NCI-H345 treated with DMSO at 0.1 percent for 48 hours (cell line): Measurements from ENCODE around the gene GALM.
A peak's percentile ranks its signal among the peaks of the same experiment; 100 is the strongest.
"Not testable (repeated sequence)": the region's sequence is repeated elsewhere in the genome, so short reads cannot be mapped to it uniquely, and the experiment has no call there.

Source experiments
- DNase-seq: peaks from one replicate; lab custom pipeline; 2025; ENCODE audit not compliant: unreplicated experiment; lab: John Stamatoyannopoulos, UW

The GALM gene

DNA sequence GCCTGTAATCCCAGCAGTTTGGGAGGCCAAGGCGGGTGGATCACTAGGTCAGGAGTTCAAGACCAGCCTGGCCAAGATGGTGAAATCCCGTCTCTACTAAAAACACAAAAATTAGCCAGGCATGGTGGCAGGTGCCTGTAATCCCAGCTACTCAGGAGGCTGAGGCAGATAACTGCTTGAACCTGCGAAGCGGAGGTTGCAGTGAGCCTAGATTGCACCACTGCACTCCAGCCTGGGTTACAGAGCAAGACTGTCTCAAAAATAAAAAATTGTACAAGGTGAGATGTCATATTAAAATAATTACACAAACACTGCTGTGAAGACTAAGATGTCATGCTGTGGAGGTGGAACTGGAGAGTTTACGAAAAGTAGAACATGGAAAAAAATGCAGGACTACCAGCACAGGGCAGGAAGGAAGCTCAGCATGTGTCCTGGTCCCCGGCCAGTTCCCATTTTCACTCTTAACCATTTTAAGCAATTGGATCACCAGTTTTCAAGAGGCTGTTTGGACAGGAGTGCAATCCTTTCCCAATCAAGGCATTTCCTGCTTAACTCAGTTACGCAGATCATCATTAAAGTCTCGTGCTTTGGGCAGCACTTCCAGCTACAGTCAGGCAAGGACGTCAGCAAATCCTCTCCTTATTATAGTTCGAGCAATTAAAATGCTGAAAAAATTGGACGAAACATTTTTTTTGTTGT, 71.2 kb downstream of the GALM start:
- not testable (repeated sequence) for DNase-seq

DNA sequence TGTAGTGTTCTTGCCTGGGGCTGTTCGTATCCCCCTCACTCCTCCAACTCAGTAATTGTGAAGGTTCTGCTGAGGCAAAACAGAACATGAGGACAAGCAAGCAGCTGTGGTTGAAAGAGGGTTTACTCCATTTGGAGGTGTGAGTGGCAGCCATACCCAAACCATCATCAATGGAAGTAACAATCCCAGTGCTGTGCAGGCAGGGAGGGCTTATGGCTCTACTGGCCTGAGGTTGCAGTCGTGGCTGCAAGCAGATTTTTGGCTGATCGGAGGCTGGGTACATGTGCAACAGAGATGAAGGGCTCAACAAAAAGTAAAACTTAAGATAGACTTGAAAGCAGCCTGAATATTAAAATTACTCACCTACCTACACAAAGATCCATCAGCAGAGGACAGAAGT, 72.0 kb downstream of the GALM start:
- no peak for DNase-seq

- no peak for DNase-seq
These were observed 73.6 kb downstream of the GALM start for GRCh38 chr2:38739524-38739923.

- peak; percentile 26 for DNase-seq
These were observed 75.2 kb downstream of the GALM start for GRCh38 chr2:38740851-38741731.

GRCh38 chr2:38742797-38743559, 77.1 kb downstream of the GALM start:
- DNase-seq = no peak

DNA sequence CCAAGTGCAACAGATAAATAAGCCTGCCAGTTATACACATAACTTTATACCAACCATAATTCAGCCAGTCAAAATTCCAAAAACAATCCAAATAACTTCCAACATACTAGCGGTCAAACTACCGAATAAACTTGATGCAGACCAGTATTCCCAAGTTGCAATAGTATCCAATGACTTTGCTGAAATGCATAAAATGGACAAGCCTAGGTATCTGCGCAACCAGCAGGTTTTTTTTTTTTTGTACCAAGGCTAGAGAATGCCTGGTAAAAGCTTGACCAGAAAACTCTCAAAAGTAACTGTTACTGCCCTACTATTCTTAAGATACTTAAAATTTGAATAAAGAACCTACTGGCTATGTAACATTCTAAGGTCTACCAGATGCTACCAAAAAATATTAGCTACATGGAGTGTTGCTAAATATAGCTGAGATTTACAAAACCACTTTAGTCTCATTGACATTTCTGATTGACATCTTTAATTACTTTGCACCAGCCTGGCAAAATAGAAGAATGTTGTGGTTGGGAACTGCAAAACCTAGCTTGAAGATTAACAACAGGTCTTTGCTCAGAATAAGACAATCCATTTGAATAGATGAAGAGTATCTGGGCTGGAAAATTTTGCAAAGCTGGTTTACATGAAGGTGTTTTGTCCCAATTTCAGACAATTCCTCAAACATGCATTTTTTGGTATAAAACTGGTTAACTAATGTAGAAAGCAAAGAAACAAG, 77.9 kb downstream of the GALM start:
- no peak for DNase-seq

DNA sequence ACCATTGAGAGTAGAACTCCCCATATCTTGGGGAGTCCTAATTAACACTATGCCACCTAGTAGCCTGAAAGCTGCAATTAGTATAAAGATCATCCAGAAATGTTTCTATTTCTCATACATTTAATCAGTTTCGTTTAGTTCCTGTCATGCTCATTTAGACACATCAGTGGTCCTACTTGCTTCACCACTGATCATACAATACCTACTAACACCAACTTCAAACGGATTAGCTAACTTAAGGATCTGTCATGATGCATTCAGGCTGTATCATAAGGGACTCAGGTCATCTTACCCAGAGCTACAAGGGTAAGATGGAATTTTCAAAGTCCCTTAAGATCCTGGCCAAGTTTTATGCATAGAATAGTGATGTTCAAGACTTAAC, 78.5 kb downstream of the GALM start:
- DNase-seq = no peak

GRCh38 chr2:38745267-38745666, 79.4 kb downstream of the GALM start:
- no peak for DNase-seq

DNA sequence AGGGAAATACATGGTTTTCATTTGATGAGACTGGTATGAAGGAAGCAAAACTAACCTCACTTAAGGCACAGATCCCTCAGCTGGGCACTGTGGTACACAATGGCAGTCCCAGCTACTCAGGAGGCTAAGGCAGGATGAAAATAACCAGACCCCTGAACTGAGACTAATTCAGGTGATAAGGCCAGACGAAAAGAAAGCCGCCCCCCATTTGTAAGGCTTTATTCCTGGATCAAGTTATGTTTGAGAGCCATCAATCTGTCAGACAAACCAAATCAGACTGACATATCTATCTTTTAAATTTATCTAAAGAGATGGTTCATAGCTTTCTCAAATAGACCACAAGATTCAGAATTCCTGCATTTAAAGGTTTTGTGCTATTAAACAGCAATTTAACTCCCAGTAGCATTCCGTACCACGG, 81.1 kb downstream of the GALM start:
- no peak for DNase-seq

- no peak for DNase-seq
These were observed 81.9 kb downstream of the GALM start for GRCh38 chr2:38747819-38748218.

DNA sequence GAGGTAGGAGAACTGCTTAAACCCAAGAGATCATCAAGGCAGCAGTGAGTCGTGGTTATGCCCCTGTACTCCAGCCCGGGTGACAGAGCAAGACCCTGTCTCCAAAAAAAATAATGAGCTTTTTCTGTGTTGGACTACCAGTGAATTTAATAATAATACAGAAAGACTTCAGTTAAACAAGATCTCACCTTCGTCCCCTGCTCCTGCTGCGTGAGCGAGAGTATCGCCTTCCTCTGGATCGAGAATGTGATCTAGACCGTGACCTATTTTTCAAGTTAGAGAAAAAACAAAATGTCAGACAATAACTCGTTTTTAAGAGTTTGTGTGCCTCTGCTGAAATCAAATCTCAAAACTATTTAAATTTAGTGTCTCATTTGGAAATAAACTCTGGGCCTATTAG, 82.5 kb downstream of the GALM start:
- DNase-seq = no peak

DNA sequence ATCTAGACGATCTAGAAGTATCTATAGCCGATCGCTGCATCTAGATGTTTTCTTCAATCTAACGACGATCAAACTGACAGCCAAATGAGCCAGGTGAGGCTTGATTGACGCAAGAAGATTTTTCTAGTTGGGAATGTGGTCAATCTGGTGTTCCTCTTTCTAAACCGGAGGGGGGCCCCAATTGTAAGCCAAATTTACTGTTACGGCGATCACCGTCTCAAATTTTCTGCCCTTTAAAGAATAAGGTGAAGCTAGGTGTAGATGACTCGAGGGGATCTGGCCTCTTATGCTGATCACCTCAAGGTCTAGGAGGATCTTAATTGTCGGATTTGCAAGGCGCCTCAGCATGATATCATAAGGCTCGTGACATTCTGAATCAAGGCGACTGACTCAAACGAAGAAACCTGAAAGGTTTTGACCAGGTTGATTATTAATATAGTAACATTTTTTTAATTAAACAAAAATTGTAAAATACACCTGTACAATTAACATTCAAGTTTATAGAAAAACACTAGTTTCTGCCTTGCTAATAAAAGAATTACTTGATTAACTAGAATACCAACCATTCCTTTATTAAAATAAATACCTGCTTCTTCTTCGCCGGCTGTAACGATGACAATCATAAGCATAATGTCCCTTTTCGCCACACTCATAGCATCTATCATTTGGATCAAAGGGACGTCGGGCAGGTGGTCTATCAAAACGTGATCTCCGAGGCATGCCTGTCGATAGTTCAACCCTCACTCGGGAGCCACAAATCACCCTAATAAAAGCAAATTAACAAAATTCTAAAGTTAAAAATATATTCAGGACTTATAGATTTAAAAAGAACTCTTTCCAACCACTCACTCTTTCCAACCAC, 83.3 kb downstream of the GALM start:
- DNase-seq = no peak

- DNase-seq = peak; percentile 14
These were observed 84.3 kb downstream of the GALM start for GRCh38 chr2:38750011-38750890.

DNA sequence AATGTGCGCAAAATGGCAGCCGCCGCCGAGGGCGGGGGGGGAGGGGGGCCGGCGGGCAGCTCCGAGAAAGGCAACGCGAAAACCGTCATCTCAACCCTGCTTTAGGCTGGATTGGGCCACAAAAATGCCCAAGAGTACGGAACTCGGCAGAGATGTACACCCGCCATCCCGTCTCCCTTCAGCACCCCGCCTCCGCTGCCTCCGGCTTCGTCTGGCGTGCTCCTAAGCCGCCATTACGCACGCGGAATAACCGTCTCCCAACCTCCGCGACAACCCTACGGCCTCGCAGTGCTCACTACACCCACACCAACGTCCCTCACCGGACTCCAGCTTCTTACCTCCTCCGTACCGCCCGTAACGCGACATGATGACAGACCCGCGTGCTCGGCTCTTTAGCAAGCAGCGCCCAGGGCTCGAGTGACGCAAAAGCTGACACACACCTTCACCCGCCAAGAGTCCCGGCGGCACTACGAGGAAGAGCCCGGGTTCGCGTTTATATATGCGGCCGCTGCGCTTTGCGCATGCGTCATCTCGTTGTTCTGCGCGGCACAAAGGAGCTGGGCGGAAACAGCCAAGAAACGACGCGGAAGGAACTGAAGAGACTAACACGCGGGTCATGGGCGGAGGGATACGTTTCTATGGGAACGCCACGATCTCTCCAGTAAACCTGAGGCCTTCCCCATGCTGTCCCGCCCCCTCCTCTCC, 85.1 kb downstream of the GALM start, which contains the start of gene SRSF7:
SRSF7 (minus strand) TSS at position 471 of the 705 bp plus-strand sequence; CDS start at position 366, 105 bp downstream.
- peak; percentile 94 for DNase-seq

DNA sequence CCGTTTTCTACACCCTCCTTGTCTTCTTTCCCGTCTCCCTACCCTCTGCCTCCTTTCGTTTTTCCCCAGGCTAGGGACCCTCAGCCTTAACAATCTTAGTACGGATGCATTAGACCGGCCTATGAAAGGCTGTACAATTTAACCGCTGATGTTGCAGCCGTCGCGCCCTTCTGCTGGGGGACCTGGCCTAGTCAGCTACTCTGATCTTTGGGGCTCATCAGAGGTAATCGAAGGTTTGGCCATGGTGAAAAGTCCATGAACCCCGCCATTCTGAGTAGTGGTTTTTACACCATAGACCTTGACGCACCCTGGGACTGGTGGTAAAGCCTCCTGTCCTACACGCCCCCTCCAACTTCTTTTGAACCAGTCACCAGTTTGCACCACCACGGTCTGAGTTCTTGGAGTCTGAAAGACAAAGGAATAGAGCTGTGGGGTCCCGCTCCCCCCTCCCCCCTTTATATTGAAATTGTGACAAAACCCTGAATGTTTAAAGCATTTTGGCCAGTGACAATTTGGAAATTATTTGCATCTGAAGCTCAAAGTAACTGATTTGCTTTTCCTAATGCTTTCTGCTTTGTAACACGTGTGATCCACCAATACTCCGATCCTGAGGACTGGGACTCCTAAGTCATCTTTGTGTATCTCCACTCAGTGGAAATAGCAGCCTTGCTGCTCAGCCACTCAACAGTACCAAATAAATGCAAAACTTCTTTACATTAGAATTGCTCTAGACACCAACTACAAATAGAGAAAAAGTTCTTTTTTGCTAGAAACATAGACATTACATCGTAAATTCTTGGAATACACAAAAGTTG, 85.9 kb downstream of the GALM start:
- no peak for DNase-seq

DNA sequence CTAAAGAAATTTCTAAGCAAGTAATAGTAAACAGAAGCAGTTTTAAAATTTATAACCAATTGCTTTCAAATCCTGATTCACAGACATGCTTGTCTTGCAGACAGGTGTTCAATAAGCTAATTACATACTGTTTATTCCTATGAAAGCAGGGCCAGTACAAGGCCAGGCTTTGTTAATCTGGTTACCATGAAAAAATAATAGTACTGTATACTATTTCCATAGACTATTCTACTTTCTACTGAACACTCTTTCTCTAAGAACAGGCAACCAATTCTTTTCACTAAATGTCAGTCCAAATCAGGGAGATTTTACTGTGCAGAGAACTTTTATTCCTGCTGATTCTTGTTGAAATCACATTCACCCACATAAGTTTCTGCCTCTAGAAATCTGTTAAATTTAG, 88.1 kb downstream of the GALM start:
- no peak for DNase-seq

DNA sequence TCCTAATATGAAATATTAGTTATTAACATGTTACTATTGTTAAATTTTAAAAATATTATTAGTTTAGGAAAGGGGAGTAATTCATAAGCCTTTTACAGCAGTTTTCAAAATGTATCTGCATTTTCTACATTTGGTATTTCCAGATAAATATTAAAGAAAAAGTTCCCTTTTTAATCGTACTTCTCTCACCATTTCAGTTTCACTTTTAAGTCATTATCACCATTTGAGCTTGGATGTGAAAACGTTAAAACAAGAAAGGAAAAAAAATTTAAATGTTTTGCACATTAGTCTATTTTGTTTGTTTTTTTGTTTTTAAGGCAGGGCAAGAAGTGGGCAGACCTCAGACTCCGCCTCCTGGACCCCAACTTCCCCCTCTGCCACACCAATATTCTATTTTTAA, 88.6 kb downstream of the GALM start:
- DNase-seq = no peak
